Measurements from ENCODE around the gene FEV.

Gene FEV

GRCh38 chr2:218981390-218981880 lies 3.5 kb downstream of the FEV start:
- no peaks in the 10 kb centered on the region for H3K9me2 ChIP-seq (replicated peaks; ENCODE audit: insufficient read depth, low read length)
- H3K27me3 ChIP-seq (replicated peaks; ENCODE audit: insufficient read depth, low read length) = peaks cover 74% of the 10 kb centered on the region
- no peaks in the 10 kb centered on the region for H3K9me3 ChIP-seq (replicated peaks; ENCODE audit: insufficient read depth, low read length)
- no peaks in the 10 kb centered on the region for H3K36me3 ChIP-seq (replicated peaks; ENCODE audit: insufficient read depth, low read length)
- TF ChIP-seq CTCF (IDR thresholded peaks at IDR 0.05; ENCODE audit: low read length) = no peak; the same call in 1 of the 2 replicates
- TF ChIP-seq EZH2 (optimal IDR thresholded peaks at IDR 0.05; ENCODE audit: low read depth, low read length) = no peak
- no peak for TF ChIP-seq EZH2phosphoT487 (IDR thresholded peaks at IDR 0.05; ENCODE audit: low read length)
- H3K4me3 ChIP-seq (ENCODE audit: low read length) = peak overlapping the region; percentile 17; the same call in 1 of the 2 replicates
- H3F3A ChIP-seq (ENCODE audit: insufficient read depth, low read length) = no peaks in the 10 kb centered on the region
- peak overlapping the region; percentile 35; the same call in 1 of the 2 replicates for H3K4me2 ChIP-seq (ENCODE audit: low read depth, low read length)
- H4K20me1 ChIP-seq (ENCODE audit: insufficient read depth, low read length) = no peaks in the 10 kb centered on the region
- DNase-seq = peak; percentile 4
- no peaks in the 10 kb centered on the region for H3K79me2 ChIP-seq (ENCODE audit: low read length)
- H3K9ac ChIP-seq (ENCODE audit: low read length) = no peak overlapping the region
- H2AFZ ChIP-seq (ENCODE audit: low read length) = no peak overlapping the region
- peaks cover 5% of the 10 kb centered on the region; the same call in 1 of the 2 replicates for H3K4me1 ChIP-seq (ENCODE audit: low read length)
- H3K27ac ChIP-seq (ENCODE audit: low read length) = no peak overlapping the region

GRCh38 chr2:218980735-218981389 lies 4.1 kb downstream of the FEV start:
- no peaks in the 10 kb centered on the region for H3K9me3 ChIP-seq (replicated peaks; ENCODE audit: insufficient read depth, low read length)
- no peaks in the 10 kb centered on the region for H4K20me1 ChIP-seq (ENCODE audit: insufficient read depth, low read length)
- H3K27me3 ChIP-seq (replicated peaks; ENCODE audit: insufficient read depth, low read length) = peaks cover 71% of the 10 kb centered on the region
- H3K9ac ChIP-seq (ENCODE audit: low read length) = no peak overlapping the region
- H3K36me3 ChIP-seq (replicated peaks; ENCODE audit: insufficient read depth, low read length) = no peaks in the 10 kb centered on the region
- H3K4me2 ChIP-seq (ENCODE audit: low read depth, low read length) = peak overlapping the region; percentile 35; the same call in 1 of the 2 replicates
- H3F3A ChIP-seq (ENCODE audit: insufficient read depth, low read length) = no peaks in the 10 kb centered on the region
- peak; percentile 5 for DNase-seq
- peaks cover 5% of the 10 kb centered on the region; the same call in 1 of the 2 replicates for H3K4me1 ChIP-seq (ENCODE audit: low read length)
- no peak overlapping the region for H3K27ac ChIP-seq (ENCODE audit: low read length)
- no peak overlapping the region for H2AFZ ChIP-seq (ENCODE audit: low read length)
- TF ChIP-seq EZH2phosphoT487 (IDR thresholded peaks at IDR 0.05; ENCODE audit: low read length) = no peak
- no peak for TF ChIP-seq CTCF (IDR thresholded peaks at IDR 0.05; ENCODE audit: low read length)
- TF ChIP-seq EZH2 (optimal IDR thresholded peaks at IDR 0.05; ENCODE audit: low read depth, low read length) = no peak
- no peaks in the 10 kb centered on the region for H3K79me2 ChIP-seq (ENCODE audit: low read length)
- H3K4me3 ChIP-seq (ENCODE audit: low read length) = peak overlapping the region; percentile 17; the same call in 1 of the 2 replicates
- H3K9me2 ChIP-seq (replicated peaks; ENCODE audit: insufficient read depth, low read length) = no peaks in the 10 kb centered on the region

DNA sequence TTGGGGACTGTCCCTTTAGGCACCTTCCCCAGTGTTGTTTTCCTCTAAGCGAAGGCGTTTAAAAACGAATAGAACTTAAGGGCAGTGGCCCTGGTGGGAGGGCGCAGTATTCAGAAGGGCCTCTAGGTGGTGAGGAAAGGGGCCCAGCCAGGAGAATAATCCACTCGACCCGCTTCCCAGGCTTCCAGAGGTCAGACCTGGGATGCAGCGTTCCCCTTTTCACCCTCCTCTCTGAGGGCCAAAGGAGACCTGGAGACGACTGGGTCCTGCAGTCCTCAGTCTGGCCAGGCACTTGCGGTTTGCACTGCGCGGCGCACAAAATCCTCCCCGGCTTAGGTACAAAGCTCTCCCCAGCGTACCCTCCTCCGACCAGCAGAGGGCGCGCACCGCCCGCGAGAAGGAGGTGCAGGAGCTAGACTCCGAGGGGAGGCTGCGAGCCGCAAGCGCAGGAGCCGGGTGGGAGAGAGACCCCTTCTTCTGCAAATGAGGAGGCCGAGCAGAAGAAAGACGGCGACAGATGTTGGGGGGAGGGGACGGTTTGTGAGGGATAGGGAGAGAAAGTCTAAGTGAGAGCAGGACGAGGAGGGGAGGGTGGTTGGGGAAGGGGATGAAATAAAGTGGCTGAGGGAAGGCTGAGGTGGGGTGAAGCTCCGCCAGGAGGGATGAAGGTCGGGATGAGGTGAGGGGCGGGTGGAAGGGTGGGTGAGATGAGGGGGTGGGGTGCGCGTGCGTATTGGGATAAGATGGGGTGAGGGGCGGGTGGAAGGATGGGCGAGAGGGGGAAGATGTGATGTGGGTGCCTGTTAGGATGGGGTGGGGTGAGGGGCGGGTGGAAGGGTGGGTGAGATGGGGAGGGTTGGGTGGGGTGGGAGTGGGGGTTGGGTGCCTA lies 4.9 kb downstream of the FEV start:
- peak overlapping the region; percentile 41 for H3K4me3 ChIP-seq (ENCODE audit: low read length)
- no peaks in the 10 kb centered on the region for H3K9me2 ChIP-seq (replicated peaks; ENCODE audit: insufficient read depth, low read length)
- peaks cover 63% of the 10 kb centered on the region for H3K27me3 ChIP-seq (replicated peaks; ENCODE audit: insufficient read depth, low read length)
- DNase-seq = peak; percentile 85
- H3K79me2 ChIP-seq (ENCODE audit: low read length) = no peaks in the 10 kb centered on the region
- H3K4me2 ChIP-seq (ENCODE audit: low read depth, low read length) = peak overlapping the region; percentile 90
- H4K20me1 ChIP-seq (ENCODE audit: insufficient read depth, low read length) = no peaks in the 10 kb centered on the region
- no peak overlapping the region for H3K9ac ChIP-seq (ENCODE audit: low read length)
- no peaks in the 10 kb centered on the region for H3K36me3 ChIP-seq (replicated peaks; ENCODE audit: insufficient read depth, low read length)
- H3F3A ChIP-seq (ENCODE audit: insufficient read depth, low read length) = no peaks in the 10 kb centered on the region
- TF ChIP-seq EZH2phosphoT487 (IDR thresholded peaks at IDR 0.05; ENCODE audit: low read length) (no peak), CTCF (IDR thresholded peaks at IDR 0.05; ENCODE audit: low read length) (peak; percentile 96), EZH2 (optimal IDR thresholded peaks at IDR 0.05; ENCODE audit: low read depth, low read length) (no peak)
- H3K4me1 ChIP-seq (ENCODE audit: low read length) = peaks cover 5% of the 10 kb centered on the region; the same call in 1 of the 2 replicates
- H3K27ac ChIP-seq (ENCODE audit: low read length) = no peak overlapping the region
- H3K9me3 ChIP-seq (replicated peaks; ENCODE audit: insufficient read depth, low read length) = no peaks in the 10 kb centered on the region
- H2AFZ ChIP-seq (ENCODE audit: low read length) = peak overlapping the region; percentile 89
